ENCODE results near the gene CDK1. TPM values are rescaled to one million over a fixed set of nuclear protein-coding genes. Genes with fewer than 3 reads are reported as not detected.

Gene CDK1
- 5.2 to 43.8 TPM (median 19.2 TPM) in 3 replicates for polyA plus RNA-seq
- polyA plus RNA-seq (2011; ENCODE audit: low read depth), result not detected
- polyA plus RNA-seq (2011; cell fraction: cytosol; rRNA removed), result 3.8 and 9.7 TPM in 2 replicates
- polyA plus RNA-seq (2011; cell fraction: nucleus; rRNA removed), result 5.2 and 7.4 TPM in 2 replicates
- polyA plus RNA-seq (2012; ENCODE audit: low replicate concordance), result 0.49 and 20.9 TPM in 2 replicates
- polyA minus RNA-seq, result 0.89 to 8.6 TPM (median 2.2 TPM) in 3 replicates
- 6.3 TPM for polyA minus RNA-seq (2011; cell fraction: cytosol; rRNA and poly(A)+ RNA removed)
- 1.3 and 1.6 TPM in 2 replicates for polyA minus RNA-seq (2011; cell fraction: nucleus; rRNA and poly(A)+ RNA removed)

DNA sequence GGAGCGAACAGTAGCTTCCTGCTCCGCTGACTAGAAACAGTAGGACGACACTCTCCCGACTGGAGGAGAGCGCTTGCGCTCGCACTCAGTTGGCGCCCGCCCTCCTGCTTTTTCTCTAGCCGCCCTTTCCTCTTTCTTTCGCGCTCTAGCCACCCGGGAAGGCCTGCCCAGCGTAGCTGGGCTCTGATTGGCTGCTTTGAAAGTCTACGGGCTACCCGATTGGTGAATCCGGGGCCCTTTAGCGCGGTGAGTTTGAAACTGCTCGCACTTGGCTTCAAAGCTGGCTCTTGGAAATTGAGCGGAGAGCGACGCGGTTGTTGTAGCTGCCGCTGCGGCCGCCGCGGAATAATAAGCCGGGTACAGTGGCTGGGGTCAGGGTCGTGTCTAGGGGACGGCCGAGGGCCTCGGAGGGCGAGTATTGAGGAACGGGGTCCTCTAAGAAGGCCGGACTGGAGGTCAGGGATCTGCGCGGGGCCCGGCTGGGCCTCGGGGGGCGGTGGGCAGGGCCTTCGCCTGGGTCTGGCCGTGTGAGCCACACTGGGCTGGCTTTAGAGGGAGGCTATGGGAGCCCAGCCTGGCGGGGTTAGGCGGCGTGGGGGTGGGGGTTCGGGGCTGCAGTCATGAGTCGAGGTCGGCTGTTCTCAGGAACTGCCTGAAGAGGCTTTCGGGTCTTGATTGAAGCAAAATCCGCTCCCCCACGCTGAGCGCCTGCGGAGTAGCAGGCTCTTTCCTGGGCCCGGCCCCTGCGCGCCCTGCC lies at the start of gene CDK1:
TSS of gene CDK1 (plus strand) at position 265 of the 757 bp plus-strand sequence. CDS start 1,688 bp downstream, outside the sequence.
- Histone ChIP-seq H3K9me1 (ENCODE audit: control insufficient read depth, extremely low read depth, insufficient read depth, low read length) (no peaks in the 10 kb centered on the region), H3K27me3 (ENCODE audit: control insufficient read depth, extremely low read depth, insufficient read depth, low read length) (no peaks in the 10 kb centered on the region), H3K4me1 (ENCODE audit: control insufficient read depth, extremely low read depth, insufficient read depth, low read length) (peaks cover 15% of the 10 kb centered on the region), H2AFZ (ENCODE audit: control insufficient read depth, low read length) (peak within 1 kb of the TSS; percentile 94), H3K9me3 (ENCODE audit: control insufficient read depth, low read depth, low read length) (no peaks in the 10 kb centered on the region), H3K4me3 (ENCODE audit: control insufficient read depth in 2 of 3, extremely low read depth in 1 of 3, insufficient read depth in 2 of 3, low read depth in 1 of 3, low read length in 3 of 3) (peak within 1 kb of the TSS; percentile 61 to 93 (median 86)), H3K27ac (ENCODE audit: control insufficient read depth, insufficient read depth, low read length) (peak within 1 kb of the TSS; percentile 72), H4K20me1 (ENCODE audit: control insufficient read depth, extremely low read depth, insufficient read depth, low read length) (no peaks in the 10 kb centered on the region), H3K4me2 (ENCODE audit: control insufficient read depth, extremely low read depth, insufficient read depth, low read depth, low read length) (peak within 1 kb of the TSS; percentile 88), H3K36me3 (ENCODE audit: control insufficient read depth in 2 of 2, extremely low read depth in 1 of 2, insufficient read depth in 2 of 2, low read length in 2 of 2) (no peaks in the 10 kb centered on the region), H3K79me2 (ENCODE audit: control insufficient read depth, insufficient read depth, low read length) (peaks cover 48% of the 10 kb centered on the region), H3K9ac (ENCODE audit: control insufficient read depth, extremely low read depth, insufficient read depth, low read length) (peak within 1 kb of the TSS; percentile 85)
- TF ChIP-seq EZH2 (IDR thresholded peaks at IDR 0.05; ENCODE audit: low read length), result no peak
- TF ChIP-seq, protein P1, sequence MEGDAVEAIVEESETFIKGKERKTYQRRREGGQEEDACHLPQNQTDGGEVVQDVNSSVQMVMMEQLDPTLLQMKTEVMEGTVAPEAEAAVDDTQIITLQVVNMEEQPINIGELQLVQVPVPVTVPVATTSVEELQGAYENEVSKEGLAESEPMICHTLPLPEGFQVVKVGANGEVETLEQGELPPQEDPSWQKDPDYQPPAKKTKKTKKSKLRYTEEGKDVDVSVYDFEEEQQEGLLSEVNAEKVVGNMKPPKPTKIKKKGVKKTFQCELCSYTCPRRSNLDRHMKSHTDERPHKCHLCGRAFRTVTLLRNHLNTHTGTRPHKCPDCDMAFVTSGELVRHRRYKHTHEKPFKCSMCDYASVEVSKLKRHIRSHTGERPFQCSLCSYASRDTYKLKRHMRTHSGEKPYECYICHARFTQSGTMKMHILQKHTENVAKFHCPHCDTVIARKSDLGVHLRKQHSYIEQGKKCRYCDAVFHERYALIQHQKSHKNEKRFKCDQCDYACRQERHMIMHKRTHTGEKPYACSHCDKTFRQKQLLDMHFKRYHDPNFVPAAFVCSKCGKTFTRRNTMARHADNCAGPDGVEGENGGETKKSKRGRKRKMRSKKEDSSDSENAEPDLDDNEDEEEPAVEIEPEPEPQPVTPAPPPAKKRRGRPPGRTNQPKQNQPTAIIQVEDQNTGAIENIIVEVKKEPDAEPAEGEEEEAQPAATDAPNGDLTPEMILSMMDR (optimal IDR thresholded peaks at IDR 0.05 in 1 of 3, IDR thresholded peaks at IDR 0.05 in 1 of 3, conservative IDR thresholded peaks at IDR 0.05 in 1 of 3; ENCODE audit: extremely low read depth in 1 of 3, insufficient read depth in 2 of 3, low read length in 3 of 3), result no peak
- dilution Hi-C loops (cut with MboI; ENCODE audit: extremely low pct_ligation_motif_present, low sequenced_read_pairs), result no loop called here
- peak; percentile 71 for DNase-seq (ENCODE audit: low read depth, low spot score)
- FAIRE-seq, result peak; percentile 72

DNA sequence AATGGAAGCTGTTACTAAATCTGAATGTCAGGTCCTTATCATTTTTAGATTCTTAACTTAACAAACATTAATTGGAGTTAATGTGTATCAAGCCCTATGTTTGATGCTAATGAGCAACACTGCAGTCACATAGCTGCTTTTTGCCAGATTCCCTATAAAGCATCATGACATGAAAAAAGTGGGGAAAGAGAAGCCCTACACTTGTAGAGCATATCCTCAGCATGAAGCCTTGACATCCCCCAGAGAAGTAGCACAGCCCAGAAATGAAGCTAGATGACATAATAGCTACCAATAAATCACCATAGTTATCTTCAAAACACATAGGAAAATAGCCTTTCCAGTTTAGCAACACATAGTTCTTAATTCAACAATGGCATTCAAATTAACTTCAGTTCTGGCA lies 49.2 kb upstream of the CDK1 start:
- Histone ChIP-seq H3K79me2 (ENCODE audit: control insufficient read depth, insufficient read depth, low read length) (peaks cover 21% of the 10 kb centered on the region), H3K9me1 (ENCODE audit: control insufficient read depth, extremely low read depth, insufficient read depth, low read length) (no peaks in the 10 kb centered on the region), H3K9ac (ENCODE audit: control insufficient read depth, extremely low read depth, insufficient read depth, low read length) (no peak overlapping the region), H4K20me1 (ENCODE audit: control insufficient read depth, extremely low read depth, insufficient read depth, low read length) (no peaks in the 10 kb centered on the region), H3K4me1 (ENCODE audit: control insufficient read depth, extremely low read depth, insufficient read depth, low read length) (peaks cover 6% of the 10 kb centered on the region), H3K27ac (ENCODE audit: control insufficient read depth, insufficient read depth, low read length) (no peak overlapping the region), H3K36me3 (ENCODE audit: control insufficient read depth in 2 of 2, extremely low read depth in 1 of 2, insufficient read depth in 2 of 2, low read length in 2 of 2) (no peaks in the 10 kb centered on the region), H3K4me3 (ENCODE audit: control insufficient read depth in 2 of 3, extremely low read depth in 1 of 3, insufficient read depth in 2 of 3, low read depth in 1 of 3, low read length in 3 of 3) (no peak overlapping the region), H3K4me2 (ENCODE audit: control insufficient read depth, extremely low read depth, insufficient read depth, low read depth, low read length) (no peak overlapping the region), H2AFZ (ENCODE audit: control insufficient read depth, low read length) (no peak overlapping the region), H3K9me3 (ENCODE audit: control insufficient read depth, low read depth, low read length) (no peaks in the 10 kb centered on the region), H3K27me3 (ENCODE audit: control insufficient read depth, extremely low read depth, insufficient read depth, low read length) (no peaks in the 10 kb centered on the region)
- dilution Hi-C loops (cut with MboI; ENCODE audit: extremely low pct_ligation_motif_present, low sequenced_read_pairs), result no loop called here
- DNase-seq (ENCODE audit: low read depth, low spot score) (no peak), FAIRE-seq (peak; percentile 53)
- TF ChIP-seq, protein P1 (optimal IDR thresholded peaks at IDR 0.05 in 1 of 3, IDR thresholded peaks at IDR 0.05 in 1 of 3, conservative IDR thresholded peaks at IDR 0.05 in 1 of 3; ENCODE audit: extremely low read depth in 1 of 3, insufficient read depth in 2 of 3, low read length in 3 of 3), result no peak
- TF ChIP-seq EZH2 (IDR thresholded peaks at IDR 0.05; ENCODE audit: low read length), result no peak
